AG09309 (cell line): ENCODE data around the gene TEKTIP1.
"Not testable (repeated sequence)": the region's sequence is repeated elsewhere in the genome, so short reads cannot be mapped to it uniquely, and the experiment has no call there.

Experiments
- DNase-seq: peaks from one replicate; pipeline ENCODE4 v3.0.0-alpha.2; 2010; ENCODE audit warnings: low read depth
- H3K4me3 ChIP-seq: 2 replicates; pipeline ENCODE4 v1.5.1; 2011; ENCODE audit warnings: mild to moderate bottlenecking, low read depth, low read length, moderate library complexity; ENCODE audit not compliant: control insufficient read depth
- TF ChIP-seq, protein P1 (sequence below): IDR thresholded peaks from 2 replicates; pipeline ENCODE4 v1.5.1; 2011; ENCODE audit warnings: mild to moderate bottlenecking, low read depth, low read length, inconsistent platforms; ENCODE audit not compliant: insufficient read depth, control insufficient read depth; ENCODE audit errors: missing control alignments

The TEKTIP1 gene

DNA sequence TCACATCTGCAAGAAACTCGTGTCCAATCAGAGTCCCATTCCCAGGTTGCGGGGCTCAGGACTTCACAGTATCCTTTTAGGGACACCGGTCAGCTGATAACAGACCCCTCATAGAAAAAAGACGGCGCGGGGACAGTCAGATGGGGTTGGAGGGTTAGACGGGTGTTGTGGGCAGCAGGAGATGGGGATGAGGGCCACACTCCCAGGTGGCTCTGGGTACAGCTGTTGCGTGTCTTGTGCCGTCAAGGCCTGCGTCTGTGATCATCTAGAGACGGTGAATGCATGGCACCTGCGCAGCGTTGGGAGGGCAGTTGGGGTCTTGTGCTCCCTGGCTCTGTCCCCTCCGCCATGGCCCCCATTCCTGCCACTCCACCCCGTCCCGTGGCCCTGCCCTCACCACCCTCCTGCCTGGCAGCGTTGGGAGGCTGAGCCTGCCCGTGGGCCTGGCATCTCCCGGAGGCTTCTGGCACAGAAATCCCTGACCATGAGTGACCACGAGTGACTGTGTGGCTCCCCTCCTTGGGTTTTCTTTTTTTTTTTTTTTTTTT, 14.0 kb upstream of the TEKTIP1 start:
- DNase-seq, result no peak
- TF ChIP-seq, protein P1, sequence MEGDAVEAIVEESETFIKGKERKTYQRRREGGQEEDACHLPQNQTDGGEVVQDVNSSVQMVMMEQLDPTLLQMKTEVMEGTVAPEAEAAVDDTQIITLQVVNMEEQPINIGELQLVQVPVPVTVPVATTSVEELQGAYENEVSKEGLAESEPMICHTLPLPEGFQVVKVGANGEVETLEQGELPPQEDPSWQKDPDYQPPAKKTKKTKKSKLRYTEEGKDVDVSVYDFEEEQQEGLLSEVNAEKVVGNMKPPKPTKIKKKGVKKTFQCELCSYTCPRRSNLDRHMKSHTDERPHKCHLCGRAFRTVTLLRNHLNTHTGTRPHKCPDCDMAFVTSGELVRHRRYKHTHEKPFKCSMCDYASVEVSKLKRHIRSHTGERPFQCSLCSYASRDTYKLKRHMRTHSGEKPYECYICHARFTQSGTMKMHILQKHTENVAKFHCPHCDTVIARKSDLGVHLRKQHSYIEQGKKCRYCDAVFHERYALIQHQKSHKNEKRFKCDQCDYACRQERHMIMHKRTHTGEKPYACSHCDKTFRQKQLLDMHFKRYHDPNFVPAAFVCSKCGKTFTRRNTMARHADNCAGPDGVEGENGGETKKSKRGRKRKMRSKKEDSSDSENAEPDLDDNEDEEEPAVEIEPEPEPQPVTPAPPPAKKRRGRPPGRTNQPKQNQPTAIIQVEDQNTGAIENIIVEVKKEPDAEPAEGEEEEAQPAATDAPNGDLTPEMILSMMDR, result no peak
- H3K4me3 ChIP-seq, result no peak overlapping the region

DNA sequence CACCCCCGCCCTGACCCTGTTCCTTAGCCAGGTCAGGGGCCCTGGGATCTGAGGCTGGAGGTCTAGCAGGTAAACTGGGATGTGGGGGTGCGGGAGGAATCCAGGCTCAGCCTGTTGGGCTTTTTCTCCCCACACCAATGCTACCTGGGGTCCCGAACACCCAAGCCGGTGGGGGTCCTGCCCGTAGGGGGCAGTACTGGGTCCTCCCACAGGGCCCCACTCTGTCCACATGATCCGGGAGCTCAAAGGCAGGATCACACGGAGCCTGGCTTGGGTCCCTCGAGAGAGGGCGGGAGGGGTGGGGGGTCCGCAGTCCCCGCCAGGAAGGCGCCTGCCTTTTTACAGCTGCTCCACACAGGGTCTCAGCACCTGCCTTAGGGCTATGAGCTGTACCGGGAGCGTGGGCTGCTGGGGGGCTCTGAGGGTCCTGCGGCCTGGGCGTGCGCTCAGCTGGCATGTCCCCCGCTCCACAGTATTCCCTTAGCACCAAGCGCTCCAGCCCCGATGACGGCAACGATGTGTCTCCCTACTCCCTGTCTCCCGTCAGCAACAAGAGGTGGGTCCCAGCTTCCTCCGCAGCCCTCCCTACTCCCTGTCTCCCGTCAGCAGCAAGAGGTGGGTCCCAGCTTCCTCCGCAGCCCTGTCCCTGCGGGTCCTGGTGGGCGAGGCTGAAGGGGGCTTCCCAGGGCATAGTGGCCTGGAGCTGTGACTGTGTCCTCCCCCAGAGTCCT, 12.3 kb upstream of the TEKTIP1 start:
- H3K4me3 ChIP-seq, result no peak overlapping the region
- DNase-seq, result no peak
- TF ChIP-seq, protein P1, result no peak

DNA sequence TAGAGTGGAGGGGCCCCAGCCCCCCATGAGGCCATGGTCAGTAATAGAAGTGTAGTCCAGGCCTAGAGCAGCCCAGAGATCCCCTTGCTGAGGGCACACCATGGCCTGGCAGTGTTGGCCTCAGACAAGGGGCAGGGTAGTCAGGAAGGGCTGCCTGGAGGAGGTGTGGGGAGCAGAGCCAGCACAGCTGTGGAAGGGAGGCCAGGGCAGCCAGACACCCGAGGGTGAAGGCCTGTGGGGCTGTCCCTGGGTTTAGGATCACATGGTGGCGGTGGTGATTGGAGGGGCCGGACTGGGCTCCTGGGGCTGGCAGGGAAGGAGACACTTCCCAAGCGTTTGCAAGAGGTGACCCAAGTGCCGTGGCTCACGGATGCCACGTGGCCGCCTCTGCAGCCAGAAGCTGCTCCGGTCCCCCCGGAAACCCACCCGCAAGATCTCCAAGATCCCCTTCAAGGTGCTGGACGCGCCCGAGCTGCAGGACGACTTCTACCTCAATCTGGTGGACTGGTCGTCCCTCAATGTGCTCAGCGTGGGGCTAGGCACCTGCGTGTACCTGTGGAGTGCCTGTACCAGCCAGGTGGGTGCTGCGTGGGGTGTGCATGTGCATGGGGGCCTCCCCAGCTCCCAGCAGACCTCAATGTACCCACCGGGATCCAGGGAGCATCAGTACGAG, 11.6 kb upstream of the TEKTIP1 start:
- no peak for DNase-seq
- TF ChIP-seq, protein P1, result no peak
- H3K4me3 ChIP-seq, result no peak overlapping the region

DNA sequence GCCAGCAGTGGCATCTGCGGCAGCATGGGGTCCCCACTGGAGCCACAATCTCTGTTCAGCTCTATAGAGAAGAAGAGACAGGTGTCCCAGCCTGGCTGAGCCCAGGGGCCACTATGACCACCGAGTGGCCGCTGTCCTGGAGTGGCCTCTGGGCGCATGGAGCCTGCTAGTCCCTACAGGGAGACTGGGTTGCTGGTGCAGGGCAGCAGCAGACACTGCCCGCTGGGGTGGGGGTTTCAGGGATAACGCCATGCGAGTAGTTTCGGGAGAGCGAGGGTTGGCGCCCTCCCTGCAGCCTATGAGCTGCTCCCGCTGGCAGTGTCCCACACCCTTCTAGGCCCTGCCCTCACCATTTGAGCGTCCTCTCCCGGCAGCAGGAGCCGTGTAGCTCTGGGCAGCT, 10.9 kb upstream of the TEKTIP1 start:
- DNase-seq, result no peak
- TF ChIP-seq, protein P1, result no peak
- no peak overlapping the region for H3K4me3 ChIP-seq

DNA sequence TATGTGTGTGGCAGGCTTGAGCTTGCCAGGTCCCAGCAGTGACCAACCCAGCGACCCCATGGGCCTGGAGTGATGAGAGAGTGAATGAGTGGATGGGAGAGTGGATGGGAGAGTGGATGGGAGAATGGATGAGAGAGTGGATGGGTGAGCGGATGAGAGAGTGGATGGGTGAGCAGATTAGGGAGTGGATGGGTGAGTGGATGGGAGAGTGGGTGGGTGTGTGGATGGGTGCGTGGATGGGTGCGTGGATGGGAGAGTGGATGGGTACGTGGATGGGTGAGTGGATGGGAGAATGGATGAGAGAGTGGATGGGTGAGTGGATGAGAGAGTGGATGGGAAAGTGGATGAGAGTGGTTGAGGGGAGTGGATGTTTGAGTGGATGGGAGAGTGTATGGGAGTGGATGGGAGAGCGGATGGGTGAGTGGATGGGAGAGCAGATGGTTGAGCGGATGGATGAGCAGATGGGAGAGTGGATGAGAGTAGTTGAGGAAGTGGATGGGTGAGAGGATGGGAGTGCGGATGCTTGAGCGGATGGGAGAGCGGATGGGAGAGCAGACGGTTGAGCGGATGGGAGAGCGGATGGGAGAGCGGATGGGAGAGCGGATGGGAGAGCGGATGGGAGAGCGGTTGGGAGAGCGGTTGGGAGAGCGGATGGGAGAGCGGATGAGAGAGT, 10.3 kb upstream of the TEKTIP1 start:
- DNase-seq, result no peak
- TF ChIP-seq, protein P1, result no peak
- H3K4me3 ChIP-seq, result no peak overlapping the region

DNA sequence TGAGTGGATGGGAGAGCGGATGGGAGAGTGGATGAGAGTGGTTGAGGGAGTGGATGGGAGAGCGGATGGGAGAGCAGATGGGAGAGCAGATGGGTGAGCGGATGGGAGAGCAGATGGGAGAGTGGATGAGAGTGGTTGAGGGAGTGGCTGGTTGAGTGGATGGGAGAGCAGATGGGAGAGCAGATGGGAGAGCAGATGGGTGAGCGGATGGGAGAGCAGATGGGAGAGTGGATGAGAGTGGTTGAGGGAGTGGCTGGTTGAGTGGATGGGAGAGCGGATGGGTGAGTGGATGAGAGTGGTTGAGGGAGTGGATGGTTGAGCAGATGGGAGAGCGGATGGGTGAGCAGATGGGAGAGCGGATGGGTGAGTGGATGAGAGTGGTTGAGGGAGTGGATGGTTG, 9.7 kb upstream of the TEKTIP1 start:
- not testable (repeated sequence) for DNase-seq, H3K4me3 ChIP-seq

DNA sequence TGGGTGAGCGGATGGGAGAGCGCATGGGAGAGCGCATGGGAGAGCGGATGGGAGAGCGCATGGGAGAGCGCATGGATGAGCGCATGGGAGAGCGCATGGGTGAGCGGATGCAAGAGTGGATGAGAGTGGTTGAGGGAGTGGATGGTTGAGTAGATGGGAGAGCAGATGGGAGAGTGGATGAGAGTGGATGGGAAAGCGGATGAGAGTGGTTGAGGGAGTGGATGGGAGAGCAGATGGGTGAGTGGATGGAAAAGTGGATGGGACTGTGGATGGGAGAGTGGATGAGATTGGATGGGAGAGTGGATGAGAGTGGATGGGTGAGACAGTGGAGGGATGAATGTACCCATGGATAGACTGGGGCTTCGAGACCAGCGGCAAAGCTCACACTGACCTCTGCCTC, 8.6 kb upstream of the TEKTIP1 start:
- no peak overlapping the region for H3K4me3 ChIP-seq
- DNase-seq, result no peak
- TF ChIP-seq, protein P1, result no peak
